K562 (cell line): ENCODE data around the gene LIPE. TPM values are rescaled to one million over a fixed set of nuclear protein-coding genes. Genes with fewer than 3 reads are reported as not detected.

Experiments
- ATAC-seq: fragments of 200-7000 bp; cut with Tn5 transposase; 3 replicates; pipeline ENCODE4 v1.9.1; 2020; ENCODE audit warnings: moderate library complexity
- BruUV-seq: library from RNA; stranded (reverse); fragments of 400-500 nt; replicated peaks from 2 replicates; lab custom pipeline; 2021; lab: Mats Ljungman, UMichigan
- CTCF ChIA-PET: fragments of 300-600 bp; formaldehyde crosslinking; extraction: SDS; loops from one replicate; lab custom pipeline; 2021; ENCODE audit warnings: low intra/inter-chr PET ratio; lab: Yijun Ruan, JAX
- POLR2A ChIA-PET: fragments of 300-600, 350-650 bp; sonication (Branson Sonifier 250); formaldehyde crosslinking; extraction: SDS; loops from one replicate; lab custom pipeline; 2021; ENCODE audit warnings: antibody characterized with exemption, inconsistent platforms; lab: Yijun Ruan, JAX
- DNase-seq, 4 experiments: peaks; one replicate each; pipeline versions ENCODE4 v3.0.0 to v3.0.0-alpha.2; 2011 to 2018; ENCODE audit warnings: low spot score in 3 of 4, mixed read lengths in 3 of 4; ENCODE audit errors: extremely low read depth in 1 of 4
- FAIRE-seq: peaks from 2 replicates; lab custom pipeline; 2011; peaks lifted over from hg19 to GRCh38; lab: Jason Lieb, UNC
- H2AFZ ChIP-seq: 2 replicates; pipeline ENCODE4 v1.6.0; 2011; ENCODE audit warnings: low read depth, low read length, control low read depth, inconsistent platforms
- H3K27ac ChIP-seq: fragments of 200-600 bp; 3 replicates; pipeline ENCODE4 v1.8.0; 2011; ENCODE audit warnings: low read depth, mild to moderate bottlenecking, control low read depth, inconsistent platforms, low read length, moderate library complexity, mixed read lengths; ENCODE audit errors: extremely low read depth
- H3K27me3 ChIP-seq, 2 experiments: fragments of 300-600 bp in 1 of 2; 2 replicates in 1 of 2; 3 replicates in 1 of 2; pipeline versions ENCODE4 v1.6.0 to v1.8.0; 2011; ENCODE audit warnings: inconsistent platforms in 2 of 2, low read length in 2 of 2, mild to moderate bottlenecking in 1 of 2, mixed read lengths in 1 of 2, moderate library complexity in 1 of 2; ENCODE audit not compliant: control insufficient read depth in 2 of 2, insufficient read depth in 2 of 2
- H3K36me3 ChIP-seq: fragments of 300-600 bp; 3 replicates; pipeline ENCODE4 v1.8.0; 2011; ENCODE audit warnings: mild to moderate bottlenecking, low read length, inconsistent platforms; ENCODE audit not compliant: control insufficient read depth, insufficient read depth
- H3K4me1 ChIP-seq, 2 experiments: fragments of 200-600 bp in 1 of 2; replicated peaks in 1 of 2; 2 replicates in 1 of 2; 3 replicates in 1 of 2; pipeline versions ENCODE4 v1.5.1 to v1.8.0; 2011; ENCODE audit warnings: inconsistent platforms in 2 of 2, low read length in 2 of 2, mild to moderate bottlenecking in 1 of 2, mixed read lengths in 1 of 2, moderate library complexity in 1 of 2; ENCODE audit not compliant: control insufficient read depth in 2 of 2, insufficient read depth in 2 of 2
- H3K4me2 ChIP-seq: 2 replicates; pipeline ENCODE4 v1.6.1; 2011; ENCODE audit warnings: low read length, control low read depth, inconsistent platforms, mixed read lengths; ENCODE audit not compliant: insufficient read depth
- H3K4me3 ChIP-seq: fragments of 200-600 bp; sonication (generic), shearing (Covaris generic); 2 replicates; pipeline ENCODE4 v1.5.1; 2016; ENCODE audit warnings: control low read depth, inconsistent platforms
- H3K79me2 ChIP-seq: fragments of 200-600 bp; 3 replicates; pipeline ENCODE4 v1.8.0; 2011; ENCODE audit warnings: low read length, inconsistent platforms; ENCODE audit not compliant: control insufficient read depth, insufficient read depth
- H3K9ac ChIP-seq, 2 experiments: 2 replicates each; pipeline versions ENCODE4 v1.6.0 to v1.6.1; 2011; ENCODE audit warnings: low read depth in 2 of 2, low read length in 2 of 2, control low read depth in 1 of 2, inconsistent platforms in 1 of 2, mild to moderate bottlenecking in 1 of 2, mixed read lengths in 1 of 2; ENCODE audit not compliant: insufficient read depth in 1 of 2
- H3K9me1 ChIP-seq: one replicate; pipeline ENCODE4 v1.6.0; 2011; ENCODE audit warnings: inconsistent platforms, mild to moderate bottlenecking, low read length, moderate library complexity; ENCODE audit not compliant: control insufficient read depth, insufficient read depth
- H3K9me3 ChIP-seq: replicated peaks from 2 replicates; pipeline ENCODE4 v1.5.1; 2011; ENCODE audit warnings: low read depth, low read length, inconsistent platforms; ENCODE audit not compliant: control insufficient read depth, insufficient read depth
- H4K20me1 ChIP-seq: replicated peaks from 2 replicates; pipeline ENCODE4 v1.6.1; 2011; ENCODE audit warnings: low read length, inconsistent platforms, mixed read lengths; ENCODE audit not compliant: control insufficient read depth, insufficient read depth
- BMI1 ChIP-seq: fragments of 150-350 bp; IDR thresholded peaks from 2 replicates; pipeline ENCODE4 v1.6.1; 2014; ENCODE audit warnings: low read length
- CAMTA2 ChIP-seq: fragments of 250-450 bp; sonication (Bioruptor Pico); conservative IDR thresholded peaks from 2 replicates; pipeline ENCODE4 v1.5.1; 2022
- MCM2 ChIP-seq: fragments of 450-650 bp; IDR thresholded peaks from 2 replicates; pipeline ENCODE4 v1.6.1; 2017; ENCODE audit warnings: low read depth, mild to moderate bottlenecking
- MCM3 ChIP-seq: fragments of 450-650 bp; IDR thresholded peaks from 2 replicates; pipeline ENCODE4 v1.6.1; 2016
- MCM7 ChIP-seq, 2 experiments: fragments of 450-650 bp; IDR thresholded peaks; 2 replicates each; pipeline ENCODE4 v1.6.1; 2016 to 2018
- PHF20 ChIP-seq: fragments of 450-650 bp; IDR thresholded peaks from 2 replicates; pipeline ENCODE4 v1.6.1; 2018; ENCODE audit not compliant: partially characterized antibody
- RBM14 ChIP-seq: fragments of 200-400 bp; formaldehyde crosslinking; IDR thresholded peaks from 2 replicates; pipeline ENCODE4 v1.6.1; 2018; ENCODE audit warnings: low read depth, mild to moderate bottlenecking, low read length, moderate library complexity, borderline replicate concordance; ENCODE audit not compliant: insufficient read depth
- WGBS: fragments of 100-300 bp; shearing (Covaris generic); methylation state at CpG from one replicate; pipeline ENCODE4 v1.1.6; 2016; ENCODE audit warnings: low coverage, mixed read lengths; ENCODE audit not compliant: insufficient coverage; ENCODE audit errors: missing lambda C conversion rate; 5-methylcytosine and 5-hydroxymethylcytosine counted together
- in situ Hi-C: fragments of 300-500 bp; cut with MboI; formaldehyde crosslinking; loops from 4 replicates; pipeline ENCODE4 v1.15.0; 2018; ENCODE audit warnings: inconsistent platforms, mixed read lengths
- intact Hi-C: fragments of 100-400 bp; cut with micrococcal nuclease; formaldehyde crosslinking; loops from 2 replicates; pipeline ENCODE4 v1.14.2; 2022
- polyA plus RNA-seq, 8 experiments: library from polyadenylated mRNA; depleted of rRNA in 4 of 8; stranded (reverse) in 5 of 8; unstranded in 3 of 8; fragments of >200 nt; fragmentation: Nextera tagmentation in 2 of 8; fragmentation: Illumina TruSeq in 1 of 8; extraction: Ambion mirVana in 2 of 8; extraction: Trizol in 1 of 8; gene quantifications; 2 replicates each; pipeline versions ENCODE4 v1.2.1 to v1.2.3, GENCODE V29; 2011 to 2014; ENCODE audit warnings: inconsistent platforms in 1 of 8, missing spikeins in 1 of 8
- total RNA-seq, 7 experiments: library from RNA; depleted of rRNA in 6 of 7; stranded (reverse); fragments of >200 nt in 6 of 7; fragmentation: Illumina TruSeq in 2 of 7; extraction: Trizol in 2 of 7; gene quantifications; 2 replicates each; pipeline versions ENCODE4 v1.2.1 to v1.2.3, GENCODE V29; 2011 to 2021; ENCODE audit warnings: low replicate concordance in 1 of 7
- TF ChIP-seq, protein P1 (sequence below): fragments of 450-650 bp; IDR thresholded peaks from 2 replicates; pipeline ENCODE4 v1.6.1; 2018; ENCODE audit warnings: mild to moderate bottlenecking, low read depth; ENCODE audit not compliant: partially characterized antibody
- TF ChIP-seq, protein P2 (sequence below): fragments of 200-600 bp; sonication (generic); IDR thresholded peaks from one replicate; pipeline ENCODE4 v1.6.1; 2012; ENCODE audit warnings: mild to moderate bottlenecking, low read depth, low read length, inconsistent platforms
- TF ChIP-seq, protein P3 (sequence below): sonication (generic); formaldehyde crosslinking; IDR thresholded peaks from 2 replicates; pipeline ENCODE4 v1.8.1; 2023; ENCODE audit warnings: mild to moderate bottlenecking, missing genetic modification reagents, moderate library complexity

The LIPE gene
- total and polyA plus RNA-seq, 9 of the 15 experiments (the other 6 are each of a cell fraction or from before 2014, with no cell fraction given): 0.22 TPM; not detected in 8

DNA sequence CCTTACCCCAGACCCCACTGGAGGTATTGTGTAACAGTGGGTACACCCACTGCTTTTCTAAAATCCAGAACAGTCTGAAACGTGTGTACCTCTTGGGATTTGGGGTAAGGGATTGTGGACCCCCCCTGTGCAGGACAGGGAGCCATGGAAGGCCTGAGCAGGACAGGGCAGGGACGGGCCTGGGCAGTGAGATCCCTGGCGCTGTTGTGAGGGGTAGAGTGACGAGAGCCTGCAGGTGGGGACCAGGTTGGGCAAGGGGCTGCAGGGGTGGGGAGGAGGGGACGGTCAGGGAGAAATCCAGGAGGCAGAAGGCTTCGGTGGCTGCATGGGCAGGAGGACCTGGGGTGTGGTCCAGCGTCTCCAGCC, 65.7 kb downstream of the LIPE start:
- no peak overlapping the region for H2AFZ ChIP-seq
- ATAC-seq (no peak), DNase-seq (no peak), FAIRE-seq (no peak)
- BruUV-seq: no TSS peak
- H3K79me2 ChIP-seq: no peaks in the 10 kb centered on the region
- H3K36me3 ChIP-seq: peaks cover 9% of the 10 kb centered on the region; the same call in 2 of the 3 replicates
- WGBS: 41% methylated on average over 3 of the region's 7 CpGs
- no peak overlapping the region for H3K27ac ChIP-seq
- H3K9ac ChIP-seq: no peak overlapping the region
- no peaks in the 10 kb centered on the region for H3K9me1 ChIP-seq
- intact Hi-C loops: no loop called here
- ChIA-PET CTCF (no interaction called here), POLR2A (interaction anchor here (1.2 kb wide), 1 partner anchor 17 kb away, joined by 6 read pairs; no protein-coding TSS in a partner anchor)
- no peak overlapping the region for H3K4me2 ChIP-seq
- H4K20me1 ChIP-seq: no peaks in the 10 kb centered on the region
- H3K4me3 ChIP-seq: no peak overlapping the region
- peaks cover 2% of the 10 kb centered on the region; the same call in 1 of the 2 replicates for H3K9me3 ChIP-seq
- H3K27me3 ChIP-seq: no peaks in the 10 kb centered on the region
- in situ Hi-C loops: no loop called here
- H3K4me1 ChIP-seq: peaks cover 0 to 21% of the 10 kb centered on the region in 2 experiments; a peak in 2 of 5 replicates
- TF ChIP-seq, protein P1, sequence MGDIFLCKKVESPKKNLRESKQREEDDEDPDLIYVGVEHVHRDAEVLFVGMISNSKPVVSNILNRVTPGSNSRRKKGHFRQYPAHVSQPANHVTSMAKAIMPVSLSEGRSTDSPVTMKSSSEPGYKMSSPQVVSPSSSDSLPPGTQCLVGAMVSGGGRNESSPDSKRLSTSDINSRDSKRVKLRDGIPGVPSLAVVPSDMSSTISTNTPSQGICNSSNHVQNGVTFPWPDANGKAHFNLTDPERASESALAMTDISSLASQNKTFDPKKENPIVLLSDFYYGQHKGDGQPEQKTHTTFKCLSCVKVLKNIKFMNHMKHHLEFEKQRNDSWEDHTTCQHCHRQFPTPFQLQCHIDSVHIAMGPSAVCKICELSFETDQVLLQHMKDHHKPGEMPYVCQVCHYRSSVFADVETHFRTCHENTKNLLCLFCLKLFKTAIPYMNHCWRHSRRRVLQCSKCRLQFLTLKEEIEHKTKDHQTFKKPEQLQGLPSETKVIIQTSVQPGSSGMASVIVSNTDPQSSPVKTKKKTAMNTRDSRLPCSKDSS: no peak
- TF ChIP-seq MCM7 (IDR thresholded peaks at IDR 0.05) (no peak), RBM14 (no peak), MCM3 (no peak), PHF20 (no peak), MCM2 (no peak), BMI1 (no peak), CAMTA2 (CRISPR knock-in tag) (no peak)
- TF ChIP-seq, protein P2, sequence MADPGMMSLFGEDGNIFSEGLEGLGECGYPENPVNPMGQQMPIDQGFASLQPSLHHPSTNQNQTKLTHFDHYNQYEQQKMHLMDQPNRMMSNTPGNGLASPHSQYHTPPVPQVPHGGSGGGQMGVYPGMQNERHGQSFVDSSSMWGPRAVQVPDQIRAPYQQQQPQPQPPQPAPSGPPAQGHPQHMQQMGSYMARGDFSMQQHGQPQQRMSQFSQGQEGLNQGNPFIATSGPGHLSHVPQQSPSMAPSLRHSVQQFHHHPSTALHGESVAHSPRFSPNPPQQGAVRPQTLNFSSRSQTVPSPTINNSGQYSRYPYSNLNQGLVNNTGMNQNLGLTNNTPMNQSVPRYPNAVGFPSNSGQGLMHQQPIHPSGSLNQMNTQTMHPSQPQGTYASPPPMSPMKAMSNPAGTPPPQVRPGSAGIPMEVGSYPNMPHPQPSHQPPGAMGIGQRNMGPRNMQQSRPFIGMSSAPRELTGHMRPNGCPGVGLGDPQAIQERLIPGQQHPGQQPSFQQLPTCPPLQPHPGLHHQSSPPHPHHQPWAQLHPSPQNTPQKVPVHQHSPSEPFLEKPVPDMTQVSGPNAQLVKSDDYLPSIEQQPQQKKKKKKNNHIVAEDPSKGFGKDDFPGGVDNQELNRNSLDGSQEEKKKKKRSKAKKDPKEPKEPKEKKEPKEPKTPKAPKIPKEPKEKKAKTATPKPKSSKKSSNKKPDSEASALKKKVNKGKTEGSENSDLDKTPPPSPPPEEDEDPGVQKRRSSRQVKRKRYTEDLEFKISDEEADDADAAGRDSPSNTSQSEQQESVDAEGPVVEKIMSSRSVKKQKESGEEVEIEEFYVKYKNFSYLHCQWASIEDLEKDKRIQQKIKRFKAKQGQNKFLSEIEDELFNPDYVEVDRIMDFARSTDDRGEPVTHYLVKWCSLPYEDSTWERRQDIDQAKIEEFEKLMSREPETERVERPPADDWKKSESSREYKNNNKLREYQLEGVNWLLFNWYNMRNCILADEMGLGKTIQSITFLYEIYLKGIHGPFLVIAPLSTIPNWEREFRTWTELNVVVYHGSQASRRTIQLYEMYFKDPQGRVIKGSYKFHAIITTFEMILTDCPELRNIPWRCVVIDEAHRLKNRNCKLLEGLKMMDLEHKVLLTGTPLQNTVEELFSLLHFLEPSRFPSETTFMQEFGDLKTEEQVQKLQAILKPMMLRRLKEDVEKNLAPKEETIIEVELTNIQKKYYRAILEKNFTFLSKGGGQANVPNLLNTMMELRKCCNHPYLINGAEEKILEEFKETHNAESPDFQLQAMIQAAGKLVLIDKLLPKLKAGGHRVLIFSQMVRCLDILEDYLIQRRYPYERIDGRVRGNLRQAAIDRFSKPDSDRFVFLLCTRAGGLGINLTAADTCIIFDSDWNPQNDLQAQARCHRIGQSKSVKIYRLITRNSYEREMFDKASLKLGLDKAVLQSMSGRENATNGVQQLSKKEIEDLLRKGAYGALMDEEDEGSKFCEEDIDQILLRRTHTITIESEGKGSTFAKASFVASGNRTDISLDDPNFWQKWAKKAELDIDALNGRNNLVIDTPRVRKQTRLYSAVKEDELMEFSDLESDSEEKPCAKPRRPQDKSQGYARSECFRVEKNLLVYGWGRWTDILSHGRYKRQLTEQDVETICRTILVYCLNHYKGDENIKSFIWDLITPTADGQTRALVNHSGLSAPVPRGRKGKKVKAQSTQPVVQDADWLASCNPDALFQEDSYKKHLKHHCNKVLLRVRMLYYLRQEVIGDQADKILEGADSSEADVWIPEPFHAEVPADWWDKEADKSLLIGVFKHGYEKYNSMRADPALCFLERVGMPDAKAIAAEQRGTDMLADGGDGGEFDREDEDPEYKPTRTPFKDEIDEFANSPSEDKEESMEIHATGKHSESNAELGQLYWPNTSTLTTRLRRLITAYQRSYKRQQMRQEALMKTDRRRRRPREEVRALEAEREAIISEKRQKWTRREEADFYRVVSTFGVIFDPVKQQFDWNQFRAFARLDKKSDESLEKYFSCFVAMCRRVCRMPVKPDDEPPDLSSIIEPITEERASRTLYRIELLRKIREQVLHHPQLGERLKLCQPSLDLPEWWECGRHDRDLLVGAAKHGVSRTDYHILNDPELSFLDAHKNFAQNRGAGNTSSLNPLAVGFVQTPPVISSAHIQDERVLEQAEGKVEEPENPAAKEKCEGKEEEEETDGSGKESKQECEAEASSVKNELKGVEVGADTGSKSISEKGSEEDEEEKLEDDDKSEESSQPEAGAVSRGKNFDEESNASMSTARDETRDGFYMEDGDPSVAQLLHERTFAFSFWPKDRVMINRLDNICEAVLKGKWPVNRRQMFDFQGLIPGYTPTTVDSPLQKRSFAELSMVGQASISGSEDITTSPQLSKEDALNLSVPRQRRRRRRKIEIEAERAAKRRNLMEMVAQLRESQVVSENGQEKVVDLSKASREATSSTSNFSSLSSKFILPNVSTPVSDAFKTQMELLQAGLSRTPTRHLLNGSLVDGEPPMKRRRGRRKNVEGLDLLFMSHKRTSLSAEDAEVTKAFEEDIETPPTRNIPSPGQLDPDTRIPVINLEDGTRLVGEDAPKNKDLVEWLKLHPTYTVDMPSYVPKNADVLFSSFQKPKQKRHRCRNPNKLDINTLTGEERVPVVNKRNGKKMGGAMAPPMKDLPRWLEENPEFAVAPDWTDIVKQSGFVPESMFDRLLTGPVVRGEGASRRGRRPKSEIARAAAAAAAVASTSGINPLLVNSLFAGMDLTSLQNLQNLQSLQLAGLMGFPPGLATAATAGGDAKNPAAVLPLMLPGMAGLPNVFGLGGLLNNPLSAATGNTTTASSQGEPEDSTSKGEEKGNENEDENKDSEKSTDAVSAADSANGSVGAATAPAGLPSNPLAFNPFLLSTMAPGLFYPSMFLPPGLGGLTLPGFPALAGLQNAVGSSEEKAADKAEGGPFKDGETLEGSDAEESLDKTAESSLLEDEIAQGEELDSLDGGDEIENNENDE: no peak
- TF ChIP-seq, protein P3, sequence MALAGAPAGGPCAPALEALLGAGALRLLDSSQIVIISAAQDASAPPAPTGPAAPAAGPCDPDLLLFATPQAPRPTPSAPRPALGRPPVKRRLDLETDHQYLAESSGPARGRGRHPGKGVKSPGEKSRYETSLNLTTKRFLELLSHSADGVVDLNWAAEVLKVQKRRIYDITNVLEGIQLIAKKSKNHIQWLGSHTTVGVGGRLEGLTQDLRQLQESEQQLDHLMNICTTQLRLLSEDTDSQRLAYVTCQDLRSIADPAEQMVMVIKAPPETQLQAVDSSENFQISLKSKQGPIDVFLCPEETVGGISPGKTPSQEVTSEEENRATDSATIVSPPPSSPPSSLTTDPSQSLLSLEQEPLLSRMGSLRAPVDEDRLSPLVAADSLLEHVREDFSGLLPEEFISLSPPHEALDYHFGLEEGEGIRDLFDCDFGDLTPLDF (CRISPR knock-in tag): no peak
